HEK293T (cell line): ENCODE measurements around the gene ENTPD1.
"Not testable (repeated sequence)": the region's sequence is repeated elsewhere in the genome, so short reads cannot be mapped to it uniquely, and the experiment has no call there.

Experiments
- CTCF ChIA-PET: fragments of 350-600 bp; formaldehyde crosslinking; extraction: SDS; loops from one replicate; lab custom pipeline; 2021; ENCODE audit warnings: antibody characterized with exemption, inconsistent platforms; lab: Yijun Ruan, JAX
- POLR2A ChIA-PET: fragments of 350-600 bp; formaldehyde crosslinking; extraction: SDS; loops from one replicate; lab custom pipeline; 2020; ENCODE audit warnings: antibody characterized with exemption, inconsistent platforms; lab: Yijun Ruan, JAX
- DNase-seq: peaks from one replicate; pipeline ENCODE4 v3.0.0; 2012; ENCODE audit warnings: mixed read lengths; ENCODE audit errors: extremely low spot score
- ARNT ChIP-seq: fragments of 450-650 bp; IDR thresholded peaks from 2 replicates; pipeline ENCODE4 v1.6.1; 2017; ENCODE audit warnings: mild to moderate bottlenecking
- BHLHE40 ChIP-seq: fragments of 450-650 bp; IDR thresholded peaks from 2 replicates; pipeline ENCODE4 v1.6.1; 2016; ENCODE audit warnings: mild to moderate bottlenecking, moderate library complexity, borderline replicate concordance
- CTBP1 ChIP-seq: fragments of 450-650 bp; IDR thresholded peaks from 2 replicates; pipeline ENCODE4 v1.6.1; 2016; ENCODE audit warnings: borderline replicate concordance
- ELF4 ChIP-seq: fragments of 450-650 bp; IDR thresholded peaks from 2 replicates; pipeline ENCODE4 v1.6.1; 2017; ENCODE audit warnings: antibody characterized with exemption
- FOXA1 ChIP-seq: fragments of 450-650 bp; IDR thresholded peaks from 2 replicates; pipeline ENCODE4 v1.6.1; 2016; ENCODE audit warnings: mild to moderate bottlenecking
- FOXK2 ChIP-seq: fragments of 450-650 bp; IDR thresholded peaks from 2 replicates; pipeline ENCODE4 v1.6.1; 2016; ENCODE audit warnings: mild to moderate bottlenecking
- FOXM1 ChIP-seq: fragments of 450-650 bp; IDR thresholded peaks from 2 replicates; pipeline ENCODE4 v1.6.1; 2017; ENCODE audit warnings: mild to moderate bottlenecking, borderline replicate concordance
- HDGF ChIP-seq: fragments of 450-650 bp; IDR thresholded peaks from 2 replicates; pipeline ENCODE4 v1.6.1; 2017; ENCODE audit warnings: antibody characterized with exemption, borderline replicate concordance
- L3MBTL2 ChIP-seq: fragments of 450-650 bp; conservative IDR thresholded peaks from 2 replicates; pipeline ENCODE4 v1.6.1; 2016; ENCODE audit warnings: mild to moderate bottlenecking
- LEF1 ChIP-seq: fragments of 450-650 bp; IDR thresholded peaks from 2 replicates; pipeline ENCODE4 v1.6.1; 2017; ENCODE audit warnings: mild to moderate bottlenecking, borderline replicate concordance
- NFRKB ChIP-seq: fragments of 450-650 bp; IDR thresholded peaks from 2 replicates; pipeline ENCODE4 v1.6.1; 2016; ENCODE audit warnings: mild to moderate bottlenecking, moderate library complexity
- PKNOX1 ChIP-seq: fragments of 450-650 bp; IDR thresholded peaks from 2 replicates; pipeline ENCODE4 v1.6.1; 2016
- SP1 ChIP-seq: fragments of 450-650 bp; IDR thresholded peaks from 2 replicates; pipeline ENCODE4 v1.6.1; 2017
- SUZ12 ChIP-seq: fragments of 450-650 bp; IDR thresholded peaks from 2 replicates; pipeline ENCODE4 v1.6.1; 2016; ENCODE audit warnings: mild to moderate bottlenecking
- TARDBP ChIP-seq: fragments of 450-650 bp; IDR thresholded peaks from 2 replicates; pipeline ENCODE4 v1.6.1; 2016
- ZNF384 ChIP-seq: fragments of 450-650 bp; IDR thresholded peaks from 2 replicates; pipeline ENCODE4 v1.6.1; 2016

ENTPD1 gene

GRCh38 chr10:95896071-95896850 lies 140.3 kb downstream of the ENTPD1 start:
- DNase-seq = no peak
- ChIA-PET CTCF (no interaction called here), POLR2A (no interaction called here)
- TF ChIP-seq SP1 = no peak
- no peak for TF ChIP-seq L3MBTL2
- TF ChIP-seq SUZ12 = no peak
- TF ChIP-seq FOXK2 = no peak
- no peak for TF ChIP-seq NFRKB
- TF ChIP-seq BHLHE40 = no peak
- TF ChIP-seq FOXM1 = no peak
- no peak for TF ChIP-seq HDGF
- no peak for TF ChIP-seq PKNOX1
- TF ChIP-seq FOXA1 = no peak
- TF ChIP-seq LEF1 = no peak
- TF ChIP-seq CTBP1 = no peak
- TF ChIP-seq ELF4 = no peak
- no peak for TF ChIP-seq ARNT
- no peak for TF ChIP-seq TARDBP

GRCh38 chr10:95905897-95906580 lies 150.1 kb downstream of the ENTPD1 start:
- POLR2A ChIA-PET, CTCF ChIA-PET, DNase-seq: not testable (repeated sequence)

- peak; percentile 37; the same call in 1 of the 2 replicates for TF ChIP-seq PKNOX1
- TF ChIP-seq FOXK2 = no peak
- TF ChIP-seq L3MBTL2 = no peak
- DNase-seq = peak; percentile 60
- ChIA-PET CTCF (no interaction called here), POLR2A (interaction anchor here (1.0 to 1.7 kb wide), 3 partner anchors 214 to 241 kb away, joined by 3 to 5 read pairs (median 5); partner anchors contain the start of genes TCTN3 and ZNF518A)
These were observed 150.9 kb downstream of the ENTPD1 start for GRCh38 chr10:95906677-95907455.

- CTCF ChIA-PET = no interaction called here
- POLR2A ChIA-PET = interaction anchor here (0.7 to 1.7 kb wide), 5 partner anchors 17 to 240 kb away, joined by 3 to 5 read pairs (median 5); partner anchors contain the start of genes TCTN3 and ZNF518A
- TF ChIP-seq L3MBTL2 (peak; percentile 95), ELF4 (no peak)
- DNase-seq = peak; percentile 93
These were observed 151.7 kb downstream of the ENTPD1 start, which contains the start of gene CC2D2B for GRCh38 chr10:95907456-95908253. Gene CC2D2B (plus strand): TSS chr10:95907975. CDS start chr10:95911324, 3,349 bp downstream.

- no peak for DNase-seq
- TF ChIP-seq ARNT = no peak
- no peak for TF ChIP-seq BHLHE40
- no peak for TF ChIP-seq CTBP1
- TF ChIP-seq TARDBP = no peak
- no peak for TF ChIP-seq PKNOX1
- TF ChIP-seq ELF4 = no peak
- TF ChIP-seq HDGF = no peak
- TF ChIP-seq L3MBTL2 = no peak
- TF ChIP-seq LEF1 = no peak
- no peak for TF ChIP-seq FOXM1
- TF ChIP-seq SUZ12 = no peak
- no peak for TF ChIP-seq NFRKB
- no peak for TF ChIP-seq SP1
- no peak for TF ChIP-seq ZNF384
- no peak for TF ChIP-seq FOXA1
- no peak for TF ChIP-seq FOXK2
- ChIA-PET POLR2A (interaction anchor here (0.7 to 1.7 kb wide), 4 partner anchors 16 to 222 kb away, joined by 3 to 5 read pairs (median 5); partner anchors contain the start of genes TCTN3 and ZNF518A), CTCF (no interaction called here)
These were observed 152.5 kb downstream of the ENTPD1 start for GRCh38 chr10:95908450-95908849.
